ENCODE data around the gene FRMD4A. TPM values are rescaled to one million over a fixed set of nuclear protein-coding genes. Genes with fewer than 3 reads are reported as not detected.

FRMD4A gene
- total RNA-seq, 1 donor from 2014 or later = 236 TPM

DNA sequence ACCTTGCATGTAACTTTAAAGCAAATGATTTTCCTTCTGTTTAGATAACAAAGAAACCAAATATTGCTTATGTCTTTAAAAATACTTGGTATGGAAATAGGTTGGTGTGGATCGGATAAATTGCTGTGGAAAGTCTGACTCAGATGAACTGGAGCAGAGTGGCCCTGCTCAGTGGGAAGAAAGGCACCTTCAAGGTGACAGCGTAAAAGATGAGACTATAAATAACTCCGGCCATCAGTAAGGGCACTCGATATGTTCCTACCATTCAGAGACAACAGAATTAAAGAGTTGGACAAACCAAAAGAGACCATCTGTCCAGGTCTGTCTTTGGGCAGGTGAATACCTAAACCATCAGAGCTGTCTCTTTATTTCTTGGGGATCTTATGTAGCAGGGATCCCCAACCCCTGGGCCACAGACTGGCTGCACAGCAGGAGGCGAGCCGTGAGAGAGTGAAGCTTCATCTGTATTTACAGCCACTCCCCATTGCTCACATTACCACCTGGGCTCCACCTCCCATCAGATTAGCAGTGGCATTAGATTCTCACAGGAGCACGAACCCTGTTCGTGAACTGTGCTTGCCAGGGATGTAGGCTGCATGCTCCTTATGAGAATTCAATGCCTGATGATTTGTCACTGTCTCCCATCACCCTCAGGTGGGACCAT lies 386.9 kb downstream of the FRMD4A start:
- H3K36me3 Mint-ChIP-seq (ENCODE audit: unreplicated experiment) = peaks cover 26% of the 10 kb centered on the region
- no peaks in the 10 kb centered on the region for H3K9me3 Mint-ChIP-seq (ENCODE audit: unreplicated experiment)
- no peak for DNase-seq (ENCODE audit: extremely low spot score, unreplicated experiment)
- H3K27ac Mint-ChIP-seq (ENCODE audit: unreplicated experiment) = peak overlapping the region; percentile 60
- TF ChIP-seq, protein P1, sequence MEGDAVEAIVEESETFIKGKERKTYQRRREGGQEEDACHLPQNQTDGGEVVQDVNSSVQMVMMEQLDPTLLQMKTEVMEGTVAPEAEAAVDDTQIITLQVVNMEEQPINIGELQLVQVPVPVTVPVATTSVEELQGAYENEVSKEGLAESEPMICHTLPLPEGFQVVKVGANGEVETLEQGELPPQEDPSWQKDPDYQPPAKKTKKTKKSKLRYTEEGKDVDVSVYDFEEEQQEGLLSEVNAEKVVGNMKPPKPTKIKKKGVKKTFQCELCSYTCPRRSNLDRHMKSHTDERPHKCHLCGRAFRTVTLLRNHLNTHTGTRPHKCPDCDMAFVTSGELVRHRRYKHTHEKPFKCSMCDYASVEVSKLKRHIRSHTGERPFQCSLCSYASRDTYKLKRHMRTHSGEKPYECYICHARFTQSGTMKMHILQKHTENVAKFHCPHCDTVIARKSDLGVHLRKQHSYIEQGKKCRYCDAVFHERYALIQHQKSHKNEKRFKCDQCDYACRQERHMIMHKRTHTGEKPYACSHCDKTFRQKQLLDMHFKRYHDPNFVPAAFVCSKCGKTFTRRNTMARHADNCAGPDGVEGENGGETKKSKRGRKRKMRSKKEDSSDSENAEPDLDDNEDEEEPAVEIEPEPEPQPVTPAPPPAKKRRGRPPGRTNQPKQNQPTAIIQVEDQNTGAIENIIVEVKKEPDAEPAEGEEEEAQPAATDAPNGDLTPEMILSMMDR (IDR thresholded peaks at IDR 0.05) = no peak
- H3K4me3 Mint-ChIP-seq (ENCODE audit: unreplicated experiment) = no peak overlapping the region
- H3K27me3 Mint-ChIP-seq (ENCODE audit: unreplicated experiment) = no peaks in the 10 kb centered on the region
- peaks cover 87% of the 10 kb centered on the region for H3K4me1 Mint-ChIP-seq (ENCODE audit: unreplicated experiment)

GRCh38 chr10:13942035-13942434 lies 388.7 kb downstream of the FRMD4A start:
- H3K4me3 Mint-ChIP-seq (ENCODE audit: unreplicated experiment) = no peak overlapping the region
- no peaks in the 10 kb centered on the region for H3K9me3 Mint-ChIP-seq (ENCODE audit: unreplicated experiment)
- TF ChIP-seq, protein P1 (IDR thresholded peaks at IDR 0.05) = no peak
- no peaks in the 10 kb centered on the region for H3K27me3 Mint-ChIP-seq (ENCODE audit: unreplicated experiment)
- DNase-seq (ENCODE audit: extremely low spot score, unreplicated experiment) = no peak
- peaks cover 90% of the 10 kb centered on the region for H3K4me1 Mint-ChIP-seq (ENCODE audit: unreplicated experiment)
- no peak overlapping the region for H3K27ac Mint-ChIP-seq (ENCODE audit: unreplicated experiment)
- H3K36me3 Mint-ChIP-seq (ENCODE audit: unreplicated experiment) = peaks cover 28% of the 10 kb centered on the region

DNA sequence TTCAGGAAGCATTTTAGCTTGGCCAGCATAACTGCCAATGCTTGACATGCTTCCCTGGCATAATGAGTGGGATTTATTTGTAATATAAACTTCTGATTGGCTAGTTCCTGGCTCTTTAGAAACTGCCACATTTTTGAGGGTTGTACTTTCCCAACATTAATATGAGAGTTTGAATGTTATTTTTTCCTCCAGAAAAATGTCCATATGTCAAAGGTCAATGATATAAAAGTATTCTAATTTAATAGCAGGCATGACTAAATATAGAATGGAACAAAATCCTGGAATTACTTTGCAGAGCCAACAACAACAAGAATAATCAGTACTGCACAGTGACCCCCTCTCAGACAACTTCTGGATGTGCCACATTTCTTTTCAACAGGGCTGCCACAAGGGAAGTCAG lies 391.3 kb downstream of the FRMD4A start:
- TF ChIP-seq, protein P1 (IDR thresholded peaks at IDR 0.05) = no peak
- H3K27me3 Mint-ChIP-seq (ENCODE audit: unreplicated experiment) = no peaks in the 10 kb centered on the region
- H3K27ac Mint-ChIP-seq (ENCODE audit: unreplicated experiment) = peak overlapping the region; percentile 78
- no peak overlapping the region for H3K4me3 Mint-ChIP-seq (ENCODE audit: unreplicated experiment)
- H3K36me3 Mint-ChIP-seq (ENCODE audit: unreplicated experiment) = peaks cover 28% of the 10 kb centered on the region
- no peak for DNase-seq (ENCODE audit: extremely low spot score, unreplicated experiment)
- peaks cover 79% of the 10 kb centered on the region for H3K4me1 Mint-ChIP-seq (ENCODE audit: unreplicated experiment)
- H3K9me3 Mint-ChIP-seq (ENCODE audit: unreplicated experiment) = no peaks in the 10 kb centered on the region

GRCh38 chr10:13938950-13939349 lies 391.8 kb downstream of the FRMD4A start:
- H3K9me3 Mint-ChIP-seq (ENCODE audit: unreplicated experiment) = no peaks in the 10 kb centered on the region
- TF ChIP-seq, protein P1 (IDR thresholded peaks at IDR 0.05) = no peak
- H3K27me3 Mint-ChIP-seq (ENCODE audit: unreplicated experiment) = no peaks in the 10 kb centered on the region
- H3K4me1 Mint-ChIP-seq (ENCODE audit: unreplicated experiment) = peaks cover 76% of the 10 kb centered on the region
- DNase-seq (ENCODE audit: extremely low spot score, unreplicated experiment) = no peak
- H3K36me3 Mint-ChIP-seq (ENCODE audit: unreplicated experiment) = peaks cover 32% of the 10 kb centered on the region
- peak overlapping the region; percentile 78 for H3K27ac Mint-ChIP-seq (ENCODE audit: unreplicated experiment)
- no peak overlapping the region for H3K4me3 Mint-ChIP-seq (ENCODE audit: unreplicated experiment)

- H3K4me1 Mint-ChIP-seq (ENCODE audit: unreplicated experiment) = peaks cover 74% of the 10 kb centered on the region
- no peaks in the 10 kb centered on the region for H3K27me3 Mint-ChIP-seq (ENCODE audit: unreplicated experiment)
- DNase-seq (ENCODE audit: extremely low spot score, unreplicated experiment) = no peak
- H3K27ac Mint-ChIP-seq (ENCODE audit: unreplicated experiment) = peak overlapping the region; percentile 78
- TF ChIP-seq, protein P1 (IDR thresholded peaks at IDR 0.05) = no peak
- peaks cover 36% of the 10 kb centered on the region for H3K36me3 Mint-ChIP-seq (ENCODE audit: unreplicated experiment)
- no peak overlapping the region for H3K4me3 Mint-ChIP-seq (ENCODE audit: unreplicated experiment)
- no peaks in the 10 kb centered on the region for H3K9me3 Mint-ChIP-seq (ENCODE audit: unreplicated experiment)
Measured at GRCh38 chr10:13936826-13937225, 393.9 kb downstream of the FRMD4A start.

Measured in osteocyte (in vitro differentiated cells).